Skeletal muscle tissue (tissue), 4 donors: Measurements from ENCODE around the gene NANOS3. TPM values are rescaled to one million over a fixed set of nuclear protein-coding genes. Genes with fewer than 3 reads are reported as not detected.
A peak's percentile ranks its signal among the peaks of the same experiment; 100 is the strongest.

Experiments used
- H3K27ac ChIP-seq: one replicate; pipeline ENCODE4 v1.7.0; 2013; ENCODE audit warnings: mild to moderate bottlenecking, low read depth, low read length, inconsistent platforms
- H3K27me3 ChIP-seq, 3 donors: one replicate each; pipeline ENCODE4 v1.7.0; 2013; ENCODE audit warnings: low read length in 3 of 3; ENCODE audit not compliant: control insufficient read depth in 3 of 3, insufficient read depth in 3 of 3
- H3K36me3 ChIP-seq, 3 donors: one replicate each; pipeline ENCODE4 v1.7.0; 2013; ENCODE audit warnings: low read length in 3 of 3; ENCODE audit not compliant: control insufficient read depth in 3 of 3, insufficient read depth in 3 of 3
- H3K4me1 ChIP-seq, 3 donors: one replicate each; pipeline ENCODE4 v1.7.0; 2013; ENCODE audit warnings: low read length in 3 of 3, mild to moderate bottlenecking in 3 of 3; ENCODE audit not compliant: control insufficient read depth in 3 of 3, insufficient read depth in 3 of 3
- H3K4me3 ChIP-seq, 3 donors: one replicate each; pipeline ENCODE4 v1.7.0; 2013; ENCODE audit warnings: low read length in 3 of 3
- H3K9ac ChIP-seq, 3 donors: one replicate each; pipeline ENCODE4 v1.7.0; 2013; ENCODE audit warnings: low read length in 3 of 3, mild to moderate bottlenecking in 3 of 3, moderate library complexity in 2 of 3, low read depth in 1 of 3
- H3K9me3 ChIP-seq, 3 donors: one replicate each; pipeline ENCODE4 v1.7.0; 2013; ENCODE audit warnings: low read length in 3 of 3; ENCODE audit not compliant: control insufficient read depth in 3 of 3
- total RNA-seq: library from RNA; depleted of rRNA; stranded (reverse); fragments of >200 nt; gene quantifications from one replicate; pipeline ENCODE4 v1.2.3, GENCODE V29; 2014
- donor health status: Osteomylitis.

Gene NANOS3
- total RNA-seq, 1 donor from 2014 or later: not detected

- Histone ChIP-seq H3K27ac (no peak overlapping the region), H3K4me1 (peaks cover 17 to 26% (median 22%) of the 10 kb centered on the region in 3 donors), H3K9me3 (no peaks in the 10 kb centered on the region), H3K9ac (no peak overlapping the region), H3K36me3 (no peaks in the 10 kb centered on the region), H3K27me3 (peaks cover 0 to 7% (median 2%) of the 10 kb centered on the region in 3 donors), H3K4me3 (no peak overlapping the region)
Observed at GRCh38 chr19:13877303-13877702, 369 bp downstream of the NANOS3 start.

- no peaks in the 10 kb centered on the region for H3K9me3 ChIP-seq
- peak overlapping the region; percentile 43 to 65 (median 61) for H3K4me3 ChIP-seq
- H3K27ac ChIP-seq: peak overlapping the region; percentile 86
- H3K9ac ChIP-seq: peak overlapping the region; percentile 59 to 76 (median 60)
- peaks cover 17 to 26% (median 22%) of the 10 kb centered on the region in 3 donors for H3K4me1 ChIP-seq
- peaks cover 0 to 4% (median 0%) of the 10 kb centered on the region in 3 donors for H3K27me3 ChIP-seq
- no peaks in the 10 kb centered on the region for H3K36me3 ChIP-seq
Observed at GRCh38 chr19:13880059-13881043, 3.4 kb downstream of the NANOS3 start.

GRCh38 chr19:13881251-13881691 is 4.3 kb downstream of the NANOS3 start:
- H3K4me3 ChIP-seq: no peak overlapping the region
- peak overlapping the region; percentile 86 for H3K27ac ChIP-seq
- H3K9ac ChIP-seq: peak overlapping the region in 1 of 3 donors; percentile 45
- H3K36me3 ChIP-seq: no peaks in the 10 kb centered on the region
- peaks cover 17 to 26% (median 22%) of the 10 kb centered on the region in 3 donors for H3K4me1 ChIP-seq
- H3K27me3 ChIP-seq: peaks cover 0 to 4% (median 0%) of the 10 kb centered on the region in 3 donors
- no peaks in the 10 kb centered on the region for H3K9me3 ChIP-seq

GRCh38 chr19:13881692-13882418 is 4.9 kb downstream of the NANOS3 start:
- Histone ChIP-seq H3K27ac (peak overlapping the region; percentile 86), H3K4me1 (peaks cover 17 to 26% (median 22%) of the 10 kb centered on the region in 3 donors), H3K27me3 (peaks cover 0 to 4% (median 0%) of the 10 kb centered on the region in 3 donors), H3K9ac (peak overlapping the region in 1 of 3 donors; percentile 45), H3K9me3 (no peaks in the 10 kb centered on the region), H3K4me3 (no peak overlapping the region), H3K36me3 (no peaks in the 10 kb centered on the region)

- H3K27me3 ChIP-seq: no peaks in the 10 kb centered on the region
- H3K9me3 ChIP-seq: no peaks in the 10 kb centered on the region
- peaks cover 17 to 26% (median 22%) of the 10 kb centered on the region in 3 donors for H3K4me1 ChIP-seq
- no peak overlapping the region for H3K9ac ChIP-seq
- H3K4me3 ChIP-seq: no peak overlapping the region
- H3K36me3 ChIP-seq: no peaks in the 10 kb centered on the region
- no peak overlapping the region for H3K27ac ChIP-seq
Observed at GRCh38 chr19:13882419-13882795, 5.5 kb downstream of the NANOS3 start.

GRCh38 chr19:13882836-13883235 is 5.9 kb downstream of the NANOS3 start:
- no peaks in the 10 kb centered on the region for H3K36me3 ChIP-seq
- H3K27me3 ChIP-seq: no peaks in the 10 kb centered on the region
- H3K4me1 ChIP-seq: peaks cover 17 to 26% (median 22%) of the 10 kb centered on the region in 3 donors
- no peak overlapping the region for H3K4me3 ChIP-seq
- no peak overlapping the region for H3K9ac ChIP-seq
- H3K9me3 ChIP-seq: no peaks in the 10 kb centered on the region
- no peak overlapping the region for H3K27ac ChIP-seq

- Histone ChIP-seq H3K4me3 (no peak overlapping the region), H3K27ac (no peak overlapping the region), H3K9ac (no peak overlapping the region), H3K36me3 (no peaks in the 10 kb centered on the region), H3K9me3 (no peaks in the 10 kb centered on the region), H3K27me3 (no peaks in the 10 kb centered on the region), H3K4me1 (peaks cover 17 to 26% (median 22%) of the 10 kb centered on the region in 3 donors)
Observed at GRCh38 chr19:13883516-13884064, 6.7 kb downstream of the NANOS3 start.

- H3K36me3 ChIP-seq: no peaks in the 10 kb centered on the region
- H3K9ac ChIP-seq: no peak overlapping the region
- no peak overlapping the region for H3K4me3 ChIP-seq
- H3K27ac ChIP-seq: no peak overlapping the region
- no peaks in the 10 kb centered on the region for H3K27me3 ChIP-seq
- no peaks in the 10 kb centered on the region for H3K9me3 ChIP-seq
- H3K4me1 ChIP-seq: peaks cover 12 to 18% (median 17%) of the 10 kb centered on the region in 3 donors
Observed at GRCh38 chr19:13884726-13885591, 8.0 kb downstream of the NANOS3 start.

GRCh38 chr19:13885826-13886365 is 9.0 kb downstream of the NANOS3 start:
- Histone ChIP-seq H3K36me3 (no peaks in the 10 kb centered on the region), H3K27me3 (no peaks in the 10 kb centered on the region), H3K9ac (no peak overlapping the region)

More at GRCh38 chr19:13885826-13886365, 9.0 kb downstream of the NANOS3 start:
- Histone ChIP-seq H3K9me3 (no peaks in the 10 kb centered on the region), H3K4me1 (peaks cover 5 to 11% (median 9%) of the 10 kb centered on the region in 3 donors), H3K27ac (no peak overlapping the region), H3K4me3 (no peak overlapping the region)
